Memory B cell (primary cell): ENCODE measurements around the gene ADGRV1.
"Not testable (repeated sequence)": the region's sequence is repeated elsewhere in the genome, so short reads cannot be mapped to it uniquely, and the experiment has no call there.

Source experiments
- ATAC-seq: fragments of 150-1000 bp; cut with Tn5 transposase; 2 replicates; pipeline ENCODE4 v1.10.0; 2021; ENCODE audit warnings: low read depth, mild to moderate bottlenecking, moderate library complexity
- DNase-seq, 2 donors: peaks; one replicate each; pipeline ENCODE4 v3.0.0; 2022; ENCODE audit warnings: low spot score in 2 of 2
- H3K27ac Mint-ChIP-seq: one replicate; pipeline ENCODE4 v1.8.0; 2022; ENCODE audit warnings: mild to moderate bottlenecking, moderate library complexity, mixed read lengths
- H3K27me3 Mint-ChIP-seq: one replicate; pipeline ENCODE4 v1.8.0; 2022; ENCODE audit warnings: mixed read lengths
- H3K36me3 Mint-ChIP-seq: one replicate; pipeline ENCODE4 v1.8.0; 2022; ENCODE audit warnings: mild to moderate bottlenecking, mixed read lengths
- H3K4me1 Mint-ChIP-seq: one replicate; pipeline ENCODE4 v1.8.0; 2022; ENCODE audit warnings: mixed read lengths
- H3K4me3 Mint-ChIP-seq: one replicate; pipeline ENCODE4 v1.8.0; 2022; ENCODE audit warnings: mild to moderate bottlenecking, moderate library complexity, mixed read lengths
- H3K9me3 Mint-ChIP-seq: one replicate; pipeline ENCODE4 v1.8.0; 2022; ENCODE audit warnings: mixed read lengths

The ADGRV1 gene

GRCh38 chr5:90668079-90668565 is 109.5 kb downstream of the ADGRV1 start:
- not testable (repeated sequence) for H3K36me3 Mint-ChIP-seq, H3K27me3 Mint-ChIP-seq, H3K4me3 Mint-ChIP-seq

DNA sequence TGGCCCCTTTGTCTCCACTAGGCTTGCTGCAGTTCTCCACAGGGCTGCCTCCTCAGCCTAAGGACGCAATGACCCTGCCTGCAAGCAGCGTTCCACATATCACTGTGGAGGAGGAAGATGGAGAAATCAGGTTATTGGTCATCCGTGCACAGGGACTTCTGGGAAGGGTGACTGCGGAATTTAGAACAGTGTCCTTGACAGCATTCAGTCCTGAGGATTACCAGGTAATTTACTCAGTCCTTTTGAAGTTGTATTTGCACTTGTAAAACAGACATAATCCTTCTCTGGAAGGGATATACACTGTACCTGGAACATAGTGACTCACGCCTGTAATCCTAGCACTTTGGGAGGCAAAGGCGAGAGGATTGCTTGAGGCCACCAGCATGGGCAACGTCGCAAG is 116.6 kb downstream of the ADGRV1 start:
- Mint-ChIP-seq H3K27ac (no peak overlapping the region), H3K4me3 (no peak overlapping the region), H3K36me3 (no peaks in the 10 kb centered on the region), H3K27me3 (peaks cover 1% of the 10 kb centered on the region), H3K4me1 (no peaks in the 10 kb centered on the region), H3K9me3 (peaks cover 2% of the 10 kb centered on the region)
- no peak for DNase-seq
- ATAC-seq, result no peak

More at GRCh38 chr5:90668079-90668565, 109.5 kb downstream of the ADGRV1 start:
- not testable (repeated sequence) for ATAC-seq, H3K9me3 Mint-ChIP-seq, H3K4me1 Mint-ChIP-seq, H3K27ac Mint-ChIP-seq, DNase-seq

GRCh38 chr5:90680921-90681563 is 122.4 kb downstream of the ADGRV1 start:
- Mint-ChIP-seq H3K27ac (no peak overlapping the region), H3K36me3 (no peaks in the 10 kb centered on the region), H3K27me3 (peaks cover 1% of the 10 kb centered on the region), H3K4me3 (no peak overlapping the region), H3K4me1 (no peaks in the 10 kb centered on the region), H3K9me3 (peaks cover 2% of the 10 kb centered on the region)
- DNase-seq, result no peak
- no peak for ATAC-seq

DNA sequence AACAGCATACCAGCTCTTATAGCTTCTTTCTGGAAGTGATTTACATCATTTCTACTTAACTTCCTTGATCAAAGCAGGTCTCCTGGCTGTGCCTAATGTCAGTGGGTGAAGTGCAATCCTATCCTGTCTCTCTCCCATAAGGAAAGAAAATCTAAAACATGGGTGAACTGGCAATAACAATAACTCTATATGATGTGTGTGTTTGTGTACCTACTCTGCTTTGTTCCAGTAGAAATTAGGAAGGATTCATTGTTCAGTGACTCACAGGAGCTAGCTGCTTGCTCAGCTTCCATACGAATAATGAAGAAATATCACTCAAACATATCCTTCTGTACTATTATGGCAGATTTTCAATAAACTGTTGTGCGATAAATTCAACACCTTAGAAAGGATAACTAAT is 123.7 kb downstream of the ADGRV1 start:
- Mint-ChIP-seq H3K27ac (no peak overlapping the region), H3K9me3 (peaks cover 2% of the 10 kb centered on the region), H3K4me3 (no peak overlapping the region), H3K27me3 (peaks cover 1% of the 10 kb centered on the region), H3K4me1 (no peaks in the 10 kb centered on the region), H3K36me3 (no peaks in the 10 kb centered on the region)
- ATAC-seq, result no peak
- DNase-seq, result no peak

GRCh38 chr5:90685425-90686022 is 126.9 kb downstream of the ADGRV1 start:
- Mint-ChIP-seq H3K27ac (no peak overlapping the region), H3K4me3 (no peak overlapping the region), H3K4me1 (no peaks in the 10 kb centered on the region), H3K27me3 (no peaks in the 10 kb centered on the region), H3K9me3 (no peaks in the 10 kb centered on the region), H3K36me3 (no peaks in the 10 kb centered on the region)
- DNase-seq (no peak), ATAC-seq (no peak)

DNA sequence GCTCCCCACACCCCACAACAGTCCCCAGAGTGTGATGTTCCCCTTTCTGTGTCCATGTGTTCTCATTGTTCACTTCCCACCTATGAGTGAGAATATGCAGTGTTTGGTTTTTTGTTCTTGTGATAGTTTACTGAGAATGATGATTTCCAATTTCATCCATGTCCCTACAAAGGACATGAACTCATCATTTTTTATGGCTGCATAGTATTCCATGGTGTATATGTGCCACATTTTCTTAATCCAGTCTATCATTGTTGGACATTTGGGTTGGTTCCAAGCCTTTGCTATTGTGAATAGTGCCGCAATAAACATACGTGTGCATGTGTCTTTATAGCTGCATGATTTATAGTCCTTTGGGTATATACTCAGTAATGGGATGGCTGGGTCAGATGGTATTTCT is 127.8 kb downstream of the ADGRV1 start:
- H3K9me3 Mint-ChIP-seq, H3K4me3 Mint-ChIP-seq, H3K36me3 Mint-ChIP-seq, H3K4me1 Mint-ChIP-seq, DNase-seq, H3K27me3 Mint-ChIP-seq, ATAC-seq, H3K27ac Mint-ChIP-seq: not testable (repeated sequence)

GRCh38 chr5:90687458-90687857 is 128.9 kb downstream of the ADGRV1 start:
- not testable (repeated sequence) for ATAC-seq, H3K4me3 Mint-ChIP-seq, H3K9me3 Mint-ChIP-seq, H3K4me1 Mint-ChIP-seq, H3K27me3 Mint-ChIP-seq, H3K36me3 Mint-ChIP-seq, H3K27ac Mint-ChIP-seq, DNase-seq

GRCh38 chr5:90689064-90689463 is 130.5 kb downstream of the ADGRV1 start:
- ATAC-seq, result no peak
- H3K36me3 Mint-ChIP-seq, result no peaks in the 10 kb centered on the region
- H3K4me3 Mint-ChIP-seq, result no peak overlapping the region
- no peak overlapping the region for H3K27ac Mint-ChIP-seq
- no peaks in the 10 kb centered on the region for H3K9me3 Mint-ChIP-seq
- H3K27me3 Mint-ChIP-seq, result no peaks in the 10 kb centered on the region
- no peaks in the 10 kb centered on the region for H3K4me1 Mint-ChIP-seq
- no peak for DNase-seq

DNA sequence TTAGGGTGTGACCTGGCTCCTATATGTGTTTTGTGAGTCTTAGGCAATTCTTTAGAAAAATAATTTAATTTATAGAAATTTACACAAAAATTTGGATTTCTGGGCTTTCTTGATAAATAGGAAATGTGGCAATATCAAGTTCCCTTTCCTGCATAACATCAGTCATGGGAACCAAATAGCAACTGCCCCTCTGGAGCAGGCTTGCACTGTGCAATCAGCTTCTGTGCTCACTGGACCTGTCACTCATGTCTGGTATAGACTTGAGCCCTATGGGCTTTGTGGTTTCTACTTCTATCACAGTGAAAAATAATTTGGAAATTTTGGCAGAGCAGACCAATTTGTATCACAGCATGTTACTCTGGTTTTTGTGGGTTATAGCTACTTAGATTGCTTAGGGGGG is 131.7 kb downstream of the ADGRV1 start:
- Mint-ChIP-seq H3K9me3 (no peaks in the 10 kb centered on the region), H3K27ac (no peak overlapping the region), H3K4me3 (no peak overlapping the region), H3K4me1 (no peaks in the 10 kb centered on the region), H3K36me3 (no peaks in the 10 kb centered on the region), H3K27me3 (no peaks in the 10 kb centered on the region)
- ATAC-seq (no peak), DNase-seq (no peak)

- no peaks in the 10 kb centered on the region for H3K4me1 Mint-ChIP-seq
- DNase-seq (no peak), ATAC-seq (no peak)
- H3K4me3 Mint-ChIP-seq, result no peak overlapping the region
- H3K27ac Mint-ChIP-seq, result no peak overlapping the region
- no peaks in the 10 kb centered on the region for H3K27me3 Mint-ChIP-seq
- H3K9me3 Mint-ChIP-seq, result no peaks in the 10 kb centered on the region
- no peaks in the 10 kb centered on the region for H3K36me3 Mint-ChIP-seq
These were observed 132.9 kb downstream of the ADGRV1 start for GRCh38 chr5:90691533-90691932.

- Mint-ChIP-seq H3K27ac (no peak overlapping the region), H3K9me3 (no peaks in the 10 kb centered on the region), H3K4me3 (no peak overlapping the region), H3K27me3 (peaks cover 3% of the 10 kb centered on the region), H3K4me1 (no peaks in the 10 kb centered on the region), H3K36me3 (no peaks in the 10 kb centered on the region)
- no peak for ATAC-seq
- no peak for DNase-seq
These were observed 137.6 kb downstream of the ADGRV1 start for GRCh38 chr5:90696153-90696552.

- no peaks in the 10 kb centered on the region for H3K36me3 Mint-ChIP-seq
- no peaks in the 10 kb centered on the region for H3K4me1 Mint-ChIP-seq
- no peak for DNase-seq
- H3K4me3 Mint-ChIP-seq, result no peak overlapping the region
- peaks cover 3% of the 10 kb centered on the region for H3K27me3 Mint-ChIP-seq
- no peaks in the 10 kb centered on the region for H3K9me3 Mint-ChIP-seq
- ATAC-seq, result no peak
- H3K27ac Mint-ChIP-seq, result no peak overlapping the region
These were observed 141.7 kb downstream of the ADGRV1 start for GRCh38 chr5:90700299-90700698.

GRCh38 chr5:90703932-90704331 is 145.3 kb downstream of the ADGRV1 start:
- no peaks in the 10 kb centered on the region for H3K4me1 Mint-ChIP-seq
- no peak overlapping the region for H3K4me3 Mint-ChIP-seq
- no peak for DNase-seq
- H3K9me3 Mint-ChIP-seq, result no peaks in the 10 kb centered on the region
- H3K27ac Mint-ChIP-seq, result no peak overlapping the region
- H3K36me3 Mint-ChIP-seq, result no peaks in the 10 kb centered on the region
- ATAC-seq, result no peak
- no peaks in the 10 kb centered on the region for H3K27me3 Mint-ChIP-seq

- Mint-ChIP-seq H3K4me3 (no peak overlapping the region), H3K9me3 (no peaks in the 10 kb centered on the region), H3K27me3 (peaks cover under 1% of the 10 kb centered on the region), H3K27ac (no peak overlapping the region), H3K4me1 (peaks cover 3% of the 10 kb centered on the region), H3K36me3 (no peaks in the 10 kb centered on the region)
- DNase-seq (no peak), ATAC-seq (no peak)
These were observed 149.1 kb downstream of the ADGRV1 start for GRCh38 chr5:90707698-90708097.
